NCI-H1417 (cell line): ENCODE results near the gene ZNF587.
"Not testable (repeated sequence)": the region's sequence is repeated elsewhere in the genome, so short reads cannot be mapped to it uniquely, and the experiment has no call there.

Source experiments
- DNase-seq, 3 experiments: peaks; one replicate each; lab custom pipeline; 2025; lab: John Stamatoyannopoulos, UW

The ZNF587 gene

GRCh38 chr19:57887195-57887941, 37.7 kb downstream of the ZNF587 start:
- DNase-seq, result no peak

DNA sequence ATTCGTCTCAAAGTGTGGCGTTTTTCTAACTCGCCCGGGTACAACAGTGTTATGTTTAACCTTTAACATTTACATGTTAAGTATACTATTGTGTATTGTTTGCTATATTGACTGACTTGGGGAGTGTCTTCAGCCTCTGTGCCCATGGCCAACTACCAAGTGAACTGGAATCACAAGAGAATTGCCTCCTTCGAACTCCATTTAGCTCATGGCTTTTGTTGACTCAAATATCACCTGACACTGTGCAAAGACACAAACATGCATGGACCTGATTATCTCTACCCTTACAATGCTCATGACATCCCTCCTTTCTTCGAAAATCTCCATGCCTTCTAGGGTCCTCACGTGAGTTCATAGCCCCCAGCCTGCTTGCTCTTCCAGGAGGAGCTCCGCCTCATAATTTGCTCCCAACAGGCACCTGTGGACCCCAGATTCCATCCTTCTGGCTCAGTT, 38.5 kb downstream of the ZNF587 start:
- no peak for DNase-seq

GRCh38 chr19:57888560-57889231, 39.0 kb downstream of the ZNF587 start, which contains the start of gene ZNF814:
ZNF814 (minus strand) TSS chr19:57889037; CDS start chr19:57888802, 235 bp downstream.
- DNase-seq, result peak in 2 of 3 experiments; percentile 1 to 3

DNA sequence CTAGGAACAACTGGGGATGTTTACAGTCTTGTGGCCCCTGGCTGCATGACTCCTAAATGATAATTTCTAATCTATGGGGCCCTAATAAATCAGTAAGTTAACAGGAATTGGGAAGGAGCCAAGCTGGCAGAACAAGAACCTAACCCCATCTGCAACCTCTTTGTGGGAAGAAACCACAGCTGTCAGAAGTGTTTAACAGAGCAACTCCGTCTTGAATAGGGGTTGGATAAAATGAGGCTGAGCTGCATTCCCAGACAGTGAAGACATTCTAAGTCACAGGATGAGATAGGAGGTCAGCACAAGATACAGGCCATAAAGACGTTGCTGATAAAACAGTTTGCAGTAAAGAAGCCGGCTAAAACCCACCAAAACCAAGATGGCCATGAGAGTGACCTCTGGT, 41.0 kb downstream of the ZNF587 start:
- not testable (repeated sequence) for DNase-seq

DNA sequence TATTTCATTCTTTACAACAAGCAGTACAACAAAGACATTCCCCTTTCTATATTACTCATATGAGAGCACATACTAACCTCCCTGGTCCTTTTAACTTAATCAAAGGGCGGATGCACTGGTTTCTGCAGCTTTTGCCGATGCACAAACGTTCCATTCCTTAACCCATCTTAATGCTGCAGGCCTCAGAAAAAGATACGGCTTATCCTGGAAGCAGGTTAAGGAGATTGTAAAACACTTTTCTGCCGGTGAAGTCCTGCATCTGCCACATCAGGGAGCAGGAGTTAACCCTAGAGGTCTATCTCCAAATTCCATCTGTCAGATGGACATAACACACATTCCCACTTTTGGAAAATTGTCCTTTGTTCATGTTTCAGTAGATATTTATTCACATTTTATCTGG, 50.7 kb downstream of the ZNF587 start:
- DNase-seq, result no peak

GRCh38 chr19:57903618-57904184, 54.0 kb downstream of the ZNF587 start:
- no peak for DNase-seq

DNA sequence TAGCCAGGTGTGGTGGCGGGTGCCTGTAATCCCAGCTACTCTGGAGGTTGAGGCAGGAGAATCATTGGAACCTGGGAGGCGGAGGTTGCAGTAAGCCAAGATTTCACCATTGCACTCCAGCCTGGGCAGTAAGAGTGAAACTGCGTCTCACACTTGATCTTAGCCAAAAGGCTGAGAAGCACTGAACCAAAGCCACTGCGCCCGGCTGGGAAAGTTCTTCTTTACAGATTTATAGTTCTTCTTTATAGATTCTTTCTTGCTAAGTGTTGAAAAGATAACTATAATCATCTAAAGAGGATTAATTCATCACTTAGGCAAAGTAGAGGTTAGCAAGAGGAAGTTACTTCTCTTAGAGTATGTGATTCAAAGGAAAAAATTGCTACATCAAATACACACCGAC, 55.6 kb downstream of the ZNF587 start:
- DNase-seq, result no peak

GRCh38 chr19:57907394-57907793, 57.7 kb downstream of the ZNF587 start:
- DNase-seq, result no peak

DNA sequence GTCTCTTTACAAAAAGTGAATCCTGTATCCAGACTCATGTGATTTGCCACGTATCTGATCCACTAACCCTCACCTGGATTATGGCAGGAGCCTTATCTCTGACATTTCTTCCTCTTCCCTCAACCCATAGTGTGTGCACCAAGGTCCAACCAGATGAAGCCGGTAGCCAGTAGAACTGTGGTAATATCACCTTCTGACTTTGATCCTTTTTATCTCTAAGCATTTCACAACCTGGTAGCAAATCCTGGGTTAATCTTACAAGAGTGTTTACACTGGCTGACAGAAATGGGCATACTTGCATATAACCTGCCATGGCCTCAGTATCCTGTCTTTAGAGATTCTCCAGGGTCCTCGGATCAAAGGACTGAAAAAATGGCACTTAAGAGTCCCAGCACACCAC, 64.9 kb downstream of the ZNF587 start:
- no peak for DNase-seq
